ENCODE data around the gene PGAP6. TPM values are rescaled to one million over a fixed set of nuclear protein-coding genes. Genes with fewer than 3 reads are reported as not detected.

PGAP6 gene
- total RNA-seq, 1 donor from 2014 or later, result 10.6 TPM

- DNase-seq, result no peak
Measured at GRCh38 chr16:330741-331140, 51.0 kb downstream of the PGAP6 start.

GRCh38 chr16:325375-326145, 56.2 kb downstream of the PGAP6 start:
- DNase-seq, result no peak

- DNase-seq, result no peak
Measured at GRCh38 chr16:324451-325334, 57.1 kb downstream of the PGAP6 start.

GRCh38 chr16:324201-324450, 57.7 kb downstream of the PGAP6 start:
- DNase-seq, result no peak

- no peak for DNase-seq
Measured at GRCh38 chr16:322476-323143, 59.2 kb downstream of the PGAP6 start.

- no peak for DNase-seq
Measured at GRCh38 chr16:321532-321931, 60.2 kb downstream of the PGAP6 start.

Other genes with a start within 250 kb of the PGAP6 start
- 12.5 TPM for gene NPRL3, start 243.3 kb downstream of the PGAP6 start, total RNA-seq
- 8.4 TPM for gene HBZ, start 229.3 kb downstream of the PGAP6 start, total RNA-seq
- 89.5 TPM for gene HBM, start 216.0 kb downstream of the PGAP6 start, total RNA-seq
- gene HBA2, start 209.1 kb downstream of the PGAP6 start, total RNA-seq, result 7,549 TPM
- gene HBA1, start 205.3 kb downstream of the PGAP6 start, total RNA-seq, result 3,010 TPM
- gene HBQ1, start 201.5 kb downstream of the PGAP6 start, total RNA-seq, result 2.2 TPM
- gene LUC7L, start 152.5 kb downstream of the PGAP6 start, total RNA-seq, result 71.7 TPM
- 37.1 TPM for gene FAM234A, start 147.2 kb downstream of the PGAP6 start, total RNA-seq
- 2.4 TPM for gene RGS11, start 106.0 kb downstream of the PGAP6 start, total RNA-seq
- gene ARHGDIG, start 101.4 kb downstream of the PGAP6 start, total RNA-seq, result 0.99 TPM
- gene PDIA2, start 98.8 kb downstream of the PGAP6 start, total RNA-seq, result 1.1 TPM
- 13.3 TPM for gene AXIN1, start 29.3 kb downstream of the PGAP6 start, total RNA-seq
- gene MRPL28, start 11.4 kb downstream of the PGAP6 start, total RNA-seq, result 20.9 TPM
- gene NME4, start 15.2 kb upstream of the PGAP6 start, total RNA-seq, result 26.4 TPM
- gene DECR2, start 19.9 kb upstream of the PGAP6 start, total RNA-seq, result 7.2 TPM
- gene RAB11FIP3, start 43.7 kb upstream of the PGAP6 start, total RNA-seq, result 17.2 TPM
- gene CAPN15, start 145.7 kb upstream of the PGAP6 start, total RNA-seq, result 10.2 TPM
- gene PRR35, start 178.4 kb upstream of the PGAP6 start, total RNA-seq, result not detected
- gene NHLRC4, start 185.0 kb upstream of the PGAP6 start, total RNA-seq, result 0.59 TPM
- 10.4 TPM for gene PIGQ, start 188.0 kb upstream of the PGAP6 start, total RNA-seq
- 14.8 TPM for gene RAB40C, start 208.1 kb upstream of the PGAP6 start, total RNA-seq
- gene WFIKKN1, start 249.0 kb upstream of the PGAP6 start, total RNA-seq, result 0.20 TPM

Data from skin of body (tissue), 2 donors.